Upper lobe of left lung (tissue), 6 donors: ENCODE data around the gene SBNO1. TPM values are rescaled to one million over a fixed set of nuclear protein-coding genes. Genes with fewer than 3 reads are reported as not detected.

Experiments used
- ATAC-seq, 2 donors: fragments of 200-7000 bp; cut with Tn5 transposase; one replicate each; pipeline ENCODE4 v1.9.1; 2022; ENCODE audit warnings: mild to moderate bottlenecking in 2 of 2, moderate library complexity in 2 of 2; ENCODE audit not compliant: low FRiP score in 2 of 2
- DNase-seq, 2 donors: peaks; one replicate each; pipeline ENCODE4 v3.0.0-alpha.2; 2019 to 2020
- H3K27ac ChIP-seq, 4 donors: fragments of 200-600 bp; sonication (generic); one replicate each; pipeline ENCODE4 v1.5.1; 2016 to 2019
- H3K27me3 ChIP-seq, 4 donors: fragments of 200-600 bp; sonication (generic); one replicate each; pipeline ENCODE4 v1.5.1; 2017 to 2019
- H3K36me3 ChIP-seq, 4 donors: fragments of 200-600 bp; sonication (generic); one replicate each; pipeline ENCODE4 v1.5.1; 2016 to 2019
- H3K4me1 ChIP-seq, 4 donors: fragments of 200-600 bp; sonication (generic); one replicate each; pipeline ENCODE4 v1.5.1; 2018 to 2019
- H3K4me3 ChIP-seq, 4 donors: fragments of 200-600 bp; sonication (generic); one replicate each; pipeline ENCODE4 v1.5.1; 2017 to 2019; ENCODE audit warnings: mild to moderate bottlenecking in 2 of 4, moderate library complexity in 1 of 4
- H3K9me3 ChIP-seq, 4 donors: fragments of 200-600 bp; sonication (generic); one replicate each; pipeline ENCODE4 v1.5.1; 2018 to 2019
- CTCF ChIP-seq, 6 experiments: fragments of 450-650 bp in 4 of 6; fragments of 200-600 bp in 2 of 6; sonication (generic) in 2 of 6; IDR thresholded peaks; one replicate each; pipeline ENCODE4 v1.5.1; 2016 to 2019; ENCODE audit warnings: antibody characterized with exemption in 6 of 6
- EP300 ChIP-seq, 4 donors: sonication (generic); formaldehyde crosslinking; IDR thresholded peaks; one replicate each; pipeline ENCODE4 v1.5.1; 2017; ENCODE audit warnings: antibody characterized with exemption in 4 of 4, control low read depth in 2 of 4
- POLR2A ChIP-seq, 4 donors: fragments of 450-650 bp; IDR thresholded peaks; one replicate each; pipeline ENCODE4 v1.5.1; 2016 to 2017; ENCODE audit warnings: antibody characterized with exemption in 4 of 4, mild to moderate bottlenecking in 2 of 4
- POLR2AphosphoS5 ChIP-seq, 2 donors: sonication (generic); formaldehyde crosslinking; IDR thresholded peaks; one replicate each; pipeline ENCODE4 v1.5.1; 2017; ENCODE audit warnings: antibody characterized with exemption in 2 of 2
- WGBS, 2 donors: methylation state at CpG; one replicate each; pipeline ENCODE4 v1.1.5; 2017 to 2018; 5-methylcytosine and 5-hydroxymethylcytosine counted together
- total RNA-seq, 6 donors: library from RNA; depleted of rRNA in 4 of 6; stranded (reverse); fragments of >200 nt in 4 of 6; gene quantifications; one replicate each; pipeline versions ENCODE4 v1.1.0 to v1.2.1, GENCODE V29; 2016 to 2021
- donor health status: DM: no; HTN: no; CAD: no; lungs with moderate emphysema.
- donor health status: DM: no; HTN: yes; CAD: no; lungs with severe emphysema.

Gene SBNO1
- total RNA-seq, 6 donors from 2014 or later, result 7.5 to 25.2 (median 20.3) TPM

DNA sequence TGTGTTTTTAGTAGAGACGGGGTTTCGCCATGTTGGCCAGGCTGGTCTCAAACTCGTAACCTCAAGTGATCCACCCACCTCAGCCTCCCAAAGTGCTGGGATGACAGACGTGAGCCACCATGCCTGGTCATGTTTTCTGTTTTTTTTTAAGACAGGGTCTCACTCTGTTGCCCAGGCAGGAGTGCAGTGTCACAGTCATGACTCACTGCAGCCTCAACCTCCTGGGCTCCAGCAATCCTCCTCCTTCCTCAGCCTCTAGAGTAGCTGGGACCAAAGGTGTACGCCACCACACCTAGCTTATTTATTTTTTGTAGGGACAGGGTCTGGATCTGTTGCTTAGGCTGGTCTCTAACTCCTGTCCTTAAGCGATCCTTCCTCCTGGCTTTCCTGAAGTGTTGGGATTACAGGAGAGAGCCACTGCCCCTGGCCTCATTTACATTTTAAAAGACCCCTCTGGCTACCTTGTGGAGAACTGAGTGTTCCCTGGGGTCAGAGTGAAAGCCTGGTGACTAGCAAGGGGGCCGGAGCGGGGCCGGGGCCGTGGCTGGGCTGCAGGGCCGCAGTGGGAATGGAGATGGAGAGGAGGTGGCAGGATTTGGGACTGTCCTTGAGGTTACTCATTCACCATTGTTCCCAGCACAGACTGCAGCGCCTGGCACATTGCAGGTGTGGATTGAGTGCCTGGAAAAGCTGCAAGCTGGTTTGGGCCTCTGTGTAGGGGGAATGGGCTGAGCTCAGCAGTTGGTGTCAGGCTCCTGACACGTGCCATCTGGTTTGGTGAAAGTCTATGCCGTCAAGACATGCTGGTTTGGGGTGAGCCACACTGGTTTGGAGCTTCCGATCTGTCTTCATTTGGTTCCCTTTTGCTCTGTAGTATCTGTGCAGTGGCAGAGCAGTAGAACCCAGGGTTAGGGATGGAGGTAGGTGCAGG is 37.4 kb upstream of the SBNO1 start:
- Histone ChIP-seq H3K36me3 (peaks cover 38 to 82% (median 69%) of the 10 kb centered on the region in 4 donors), H3K4me1 (peaks cover 11 to 19% (median 12%) of the 10 kb centered on the region in 4 donors), H3K27me3 (no peaks in the 10 kb centered on the region), H3K27ac (peak overlapping the region in 2 of 4 donors; percentile 1 to 36), H3K9me3 (no peaks in the 10 kb centered on the region), H3K4me3 (no peak overlapping the region)
- no peak for TF ChIP-seq CTCF (IDR thresholded peaks at IDR 0.05)
- no peak for TF ChIP-seq POLR2AphosphoS5 (IDR thresholded peaks at IDR 0.05)
- no peak for TF ChIP-seq EP300 (IDR thresholded peaks at IDR 0.05)
- no peak for TF ChIP-seq POLR2A (IDR thresholded peaks at IDR 0.05)
- ATAC-seq (no peak), DNase-seq (peak in 1 of 2 donors; percentile 80)
- WGBS, 2 donors, result 79 to 82% methylated on average over 15 of the region's 15 CpGs

DNA sequence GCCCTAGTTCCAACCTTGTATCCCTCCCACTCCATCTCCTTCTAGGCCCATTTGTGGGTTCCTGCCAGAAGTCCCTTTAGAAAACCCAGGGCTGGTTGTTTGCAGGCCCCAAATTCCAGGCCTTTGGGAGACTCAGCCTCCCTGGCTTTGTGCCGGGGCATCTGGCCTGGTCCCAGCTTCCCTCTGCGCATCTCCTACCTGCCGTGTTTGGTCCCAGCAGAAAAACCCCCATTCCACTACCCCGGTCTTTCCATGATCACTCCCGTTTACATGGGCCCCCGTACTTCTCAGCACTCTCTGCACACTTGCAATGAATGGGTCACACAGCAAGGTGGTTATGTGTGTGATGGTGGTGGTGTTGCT is 34.6 kb upstream of the SBNO1 start:
- Histone ChIP-seq H3K36me3 (peaks cover 40 to 82% (median 71%) of the 10 kb centered on the region in 4 donors), H3K4me3 (no peak overlapping the region), H3K9me3 (no peaks in the 10 kb centered on the region), H3K27me3 (no peaks in the 10 kb centered on the region), H3K27ac (peak overlapping the region; percentile 8 to 75 (median 32)), H3K4me1 (peaks cover 11 to 26% (median 12%) of the 10 kb centered on the region in 4 donors)
- ATAC-seq (no peak), DNase-seq (no peak)
- TF ChIP-seq CTCF (IDR thresholded peaks at IDR 0.05) (no peak), POLR2A (IDR thresholded peaks at IDR 0.05) (no peak), EP300 (IDR thresholded peaks at IDR 0.05) (no peak), POLR2AphosphoS5 (IDR thresholded peaks at IDR 0.05) (no peak)
- 69 to 83% methylated on average over 6 of the region's 6 CpGs for WGBS, 2 donors

DNA sequence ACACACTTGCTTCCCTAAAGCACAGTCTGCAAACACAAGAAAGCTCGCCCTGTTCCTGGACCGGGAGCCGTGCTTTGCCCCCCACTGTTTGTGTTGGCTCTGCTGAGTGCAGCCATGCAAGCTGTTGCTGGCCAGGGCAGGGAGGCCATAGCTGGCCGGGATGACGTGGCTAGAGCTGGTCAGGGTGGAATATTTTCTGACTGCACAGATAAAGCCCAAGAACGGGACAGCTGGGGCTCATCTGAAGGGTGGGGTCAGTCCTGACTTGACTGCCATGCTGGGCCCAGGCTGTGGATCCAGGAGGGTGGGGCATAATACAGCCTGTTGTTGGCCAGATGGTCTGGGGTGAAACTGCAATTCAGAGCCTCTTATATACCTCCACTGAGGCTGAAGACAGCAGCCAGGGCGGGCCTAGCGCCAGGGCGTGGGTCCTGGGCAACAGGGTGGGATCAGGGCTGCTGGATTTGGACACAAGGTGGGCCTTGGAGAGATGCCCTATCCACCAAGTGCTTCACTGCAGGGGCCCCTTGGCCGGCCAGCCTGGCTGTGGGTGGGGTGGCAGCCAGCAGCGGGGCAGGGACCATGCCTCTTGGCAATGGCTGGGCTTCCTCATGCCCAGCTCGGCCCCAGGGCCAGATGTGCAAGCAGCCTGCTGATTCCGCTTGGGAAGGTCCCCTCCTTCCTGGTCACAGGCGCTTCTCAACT is 34.1 kb upstream of the SBNO1 start:
- H3K4me1 ChIP-seq, result peaks cover 11 to 30% (median 12%) of the 10 kb centered on the region in 4 donors
- peak; percentile 44 to 82 for ATAC-seq

DNA sequence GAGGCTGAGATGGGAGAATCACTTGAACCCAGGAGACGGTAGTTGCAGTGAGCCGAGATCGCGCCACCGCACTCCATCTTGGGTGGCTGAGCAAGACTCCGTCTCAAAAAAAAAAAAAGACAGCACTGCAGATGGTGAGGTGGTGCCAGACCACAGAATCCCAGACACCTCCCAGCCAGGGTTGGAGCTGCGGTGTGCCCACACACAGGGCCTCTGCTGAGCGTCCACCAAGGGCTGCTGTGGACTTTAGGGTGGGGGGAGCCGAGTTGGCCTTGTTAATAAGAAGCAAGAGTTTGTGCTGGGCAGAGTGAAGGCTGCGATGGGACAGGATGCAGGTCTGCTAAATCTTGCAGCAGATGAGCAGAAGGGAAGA is 33.5 kb upstream of the SBNO1 start:
- Histone ChIP-seq H3K9me3 (no peaks in the 10 kb centered on the region), H3K4me3 (no peak overlapping the region), H3K4me1 (peaks cover 11 to 30% (median 12%) of the 10 kb centered on the region in 4 donors), H3K36me3 (peaks cover 31 to 82% (median 63%) of the 10 kb centered on the region in 4 donors), H3K27ac (peak overlapping the region; percentile 7 to 75 (median 27)), H3K27me3 (no peaks in the 10 kb centered on the region)
- ATAC-seq (peak in 1 of 2 donors; percentile 20), DNase-seq (no peak)
- WGBS, 2 donors, result 87 to 94% methylated on average over 10 of the region's 10 CpGs
- no peak for TF ChIP-seq EP300 (IDR thresholded peaks at IDR 0.05)
- no peak for TF ChIP-seq POLR2A (IDR thresholded peaks at IDR 0.05)
- TF ChIP-seq CTCF (IDR thresholded peaks at IDR 0.05), result no peak
- no peak for TF ChIP-seq POLR2AphosphoS5 (IDR thresholded peaks at IDR 0.05)

More for the DNA sequence above, 34.1 kb upstream of the SBNO1 start:
- peak overlapping the region; percentile 8 to 75 (median 32) for H3K27ac ChIP-seq
- TF ChIP-seq POLR2AphosphoS5 (IDR thresholded peaks at IDR 0.05) (no peak), EP300 (IDR thresholded peaks at IDR 0.05) (no peak), CTCF (IDR thresholded peaks at IDR 0.05) (no peak), POLR2A (IDR thresholded peaks at IDR 0.05) (no peak)
- WGBS, 2 donors, result 68 to 85% methylated on average over 7 to 13 of the region's 14 CpGs
- H3K9me3 ChIP-seq, result no peaks in the 10 kb centered on the region
- H3K4me3 ChIP-seq, result no peak overlapping the region
- no peaks in the 10 kb centered on the region for H3K27me3 ChIP-seq
- peaks cover 35 to 82% (median 66%) of the 10 kb centered on the region in 4 donors for H3K36me3 ChIP-seq
- peak in 1 of 2 donors; percentile 74 for DNase-seq
